ENCODE results near the gene MEIG1. TPM values are rescaled to one million over a fixed set of nuclear protein-coding genes. Genes with fewer than 3 reads are reported as not detected.

Gene MEIG1
- total and polyA plus RNA-seq, 3 donors (not counting 1 experiment from before 2014, with no cell fraction given): 0.68 TPM; not detected in 2

Other genes with a start within 250 kb of the MEIG1 start
- gene FAM107B, start 184.5 kb upstream of the MEIG1 start, total RNA-seq: 1 to 10 TPM; 2.7 to 4.2 TPM
- 4.1 TPM for gene FAM107B, start 184.5 kb upstream of the MEIG1 start, polyA plus RNA-seq
- 1 to 10 TPM in 1 of 2 donors, under 1 TPM in 1; 0.83 to 1.5 TPM for gene CDNF, start 121.4 kb upstream of the MEIG1 start, total RNA-seq
- 1.5 TPM for gene CDNF, start 121.4 kb upstream of the MEIG1 start, polyA plus RNA-seq
- gene HSPA14, start 121.1 kb upstream of the MEIG1 start, total RNA-seq: 10 to 100 TPM; 11.5 to 20.2 TPM
- 17.2 TPM for gene HSPA14, start 121.1 kb upstream of the MEIG1 start, polyA plus RNA-seq
- gene MSANTD7, start 121.1 kb upstream of the MEIG1 start, total RNA-seq: 10 to 100 TPM; 15.1 to 20.5 TPM
- 5.7 TPM for gene MSANTD7, start 121.1 kb upstream of the MEIG1 start, polyA plus RNA-seq
- gene SUV39H2, start 80.5 kb upstream of the MEIG1 start, total RNA-seq: 10 to 100 TPM in 1 of 2 donors, 1 to 10 TPM in 1; 8.5 to 17.2 TPM
- gene SUV39H2, start 80.5 kb upstream of the MEIG1 start, polyA plus RNA-seq: 11.7 TPM
- 1 to 10 TPM; 8.8 to 9.6 TPM for gene DCLRE1C, start 5.3 kb upstream of the MEIG1 start, total RNA-seq
- 4.2 TPM for gene DCLRE1C, start 5.3 kb upstream of the MEIG1 start, polyA plus RNA-seq
- gene OLAH, start 84.6 kb downstream of the MEIG1 start, total RNA-seq: under 1 TPM; 0.67 to 0.68 TPM
- gene OLAH, start 84.6 kb downstream of the MEIG1 start, polyA plus RNA-seq: 0.60 TPM
- under 1 TPM; 0.33 to 0.85 TPM for gene ACBD7, start 129.4 kb downstream of the MEIG1 start, total RNA-seq
- 0.16 TPM for gene ACBD7, start 129.4 kb downstream of the MEIG1 start, polyA plus RNA-seq
- gene RPP38, start 138.0 kb downstream of the MEIG1 start, total RNA-seq: 10 to 100 TPM; 13.0 to 21.7 TPM
- 31.4 TPM for gene RPP38, start 138.0 kb downstream of the MEIG1 start, polyA plus RNA-seq
- 10 to 100 TPM; 12.5 to 15.3 TPM for gene NMT2, start 209.3 kb downstream of the MEIG1 start, total RNA-seq
- gene NMT2, start 209.3 kb downstream of the MEIG1 start, polyA plus RNA-seq: 8.0 TPM